Mesothelial cell of epicardium (in vitro differentiated cells): ENCODE data around the gene MTMR4. TPM values are rescaled to one million over a fixed set of nuclear protein-coding genes. Genes with fewer than 3 reads are reported as not detected.
"Not testable (repeated sequence)": the region's sequence is repeated elsewhere in the genome, so short reads cannot be mapped to it uniquely, and the experiment has no call there.

Experiments
- DNase-seq, 2 experiments: peaks; one replicate each; pipeline ENCODE4 v3.0.0; 2021; ENCODE audit warnings: low spot score in 2 of 2; ENCODE audit not compliant: unreplicated experiment in 2 of 2
- H3K27ac Mint-ChIP-seq: 2 replicates; pipeline ENCODE4 v1.8.0; 2021; ENCODE audit warnings: mixed read lengths
- H3K27me3 Mint-ChIP-seq: 2 replicates; pipeline ENCODE4 v1.8.0; 2021; ENCODE audit warnings: low read depth, mixed read lengths
- H3K36me3 Mint-ChIP-seq: 2 replicates; pipeline ENCODE4 v1.8.0; 2021; ENCODE audit warnings: mixed read lengths
- H3K4me1 Mint-ChIP-seq: 2 replicates; pipeline ENCODE4 v1.8.0; 2021; ENCODE audit warnings: mixed read lengths
- H3K4me3 Mint-ChIP-seq: 2 replicates; pipeline ENCODE4 v1.8.0; 2021; ENCODE audit warnings: mild to moderate bottlenecking, moderate library complexity, mixed read lengths
- H3K9me3 Mint-ChIP-seq: 2 replicates; pipeline ENCODE4 v1.8.0; 2021; ENCODE audit warnings: mixed read lengths
- total RNA-seq: library from RNA; stranded (reverse); gene quantifications from 3 replicates; pipeline ENCODE4 v1.2.1, GENCODE V29; 2021
- TF ChIP-seq, protein P1 (sequence below): fragments of 200-600 bp; sonication (generic); IDR thresholded peaks from one replicate; pipeline ENCODE4 v1.5.0; 2021; ENCODE audit warnings: antibody characterized with exemption; ENCODE audit not compliant: unreplicated experiment

Gene MTMR4
- total RNA-seq, 1 donor from 2014 or later = 73.1 TPM

DNA sequence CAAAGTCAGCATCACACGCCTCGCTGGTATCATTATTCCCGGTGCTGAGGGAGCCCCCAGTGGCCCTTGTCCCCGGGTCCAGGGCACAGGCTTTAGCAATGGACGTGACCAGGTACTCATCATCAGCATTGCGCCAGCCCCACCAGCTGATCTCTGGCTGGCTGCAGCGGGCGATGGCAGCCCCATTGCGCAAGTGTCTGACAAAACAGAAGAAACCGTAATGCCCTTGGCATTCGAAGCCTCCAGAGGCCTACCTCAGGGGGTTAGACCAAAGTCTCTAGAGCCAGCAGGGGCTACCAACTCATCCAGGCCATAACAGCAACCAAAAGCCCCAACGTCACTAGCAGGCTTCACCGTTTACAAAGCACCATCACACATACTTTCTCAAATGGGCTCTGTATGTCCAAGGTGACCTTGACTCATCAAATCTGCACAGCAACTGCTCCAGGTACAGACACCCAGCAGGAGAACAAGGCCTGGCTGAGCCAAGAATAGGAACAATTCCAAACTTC is 7.3 kb downstream of the MTMR4 start:
- H3K4me1 Mint-ChIP-seq = no peaks in the 10 kb centered on the region
- H3K4me3 Mint-ChIP-seq = no peak overlapping the region
- TF ChIP-seq, protein P1, sequence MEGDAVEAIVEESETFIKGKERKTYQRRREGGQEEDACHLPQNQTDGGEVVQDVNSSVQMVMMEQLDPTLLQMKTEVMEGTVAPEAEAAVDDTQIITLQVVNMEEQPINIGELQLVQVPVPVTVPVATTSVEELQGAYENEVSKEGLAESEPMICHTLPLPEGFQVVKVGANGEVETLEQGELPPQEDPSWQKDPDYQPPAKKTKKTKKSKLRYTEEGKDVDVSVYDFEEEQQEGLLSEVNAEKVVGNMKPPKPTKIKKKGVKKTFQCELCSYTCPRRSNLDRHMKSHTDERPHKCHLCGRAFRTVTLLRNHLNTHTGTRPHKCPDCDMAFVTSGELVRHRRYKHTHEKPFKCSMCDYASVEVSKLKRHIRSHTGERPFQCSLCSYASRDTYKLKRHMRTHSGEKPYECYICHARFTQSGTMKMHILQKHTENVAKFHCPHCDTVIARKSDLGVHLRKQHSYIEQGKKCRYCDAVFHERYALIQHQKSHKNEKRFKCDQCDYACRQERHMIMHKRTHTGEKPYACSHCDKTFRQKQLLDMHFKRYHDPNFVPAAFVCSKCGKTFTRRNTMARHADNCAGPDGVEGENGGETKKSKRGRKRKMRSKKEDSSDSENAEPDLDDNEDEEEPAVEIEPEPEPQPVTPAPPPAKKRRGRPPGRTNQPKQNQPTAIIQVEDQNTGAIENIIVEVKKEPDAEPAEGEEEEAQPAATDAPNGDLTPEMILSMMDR = no peak
- H3K27ac Mint-ChIP-seq = no peak overlapping the region
- H3K9me3 Mint-ChIP-seq = no peaks in the 10 kb centered on the region
- H3K36me3 Mint-ChIP-seq = peaks cover 49% of the 10 kb centered on the region
- no peak for DNase-seq
- no peaks in the 10 kb centered on the region for H3K27me3 Mint-ChIP-seq

GRCh38 chr17:58506354-58507080 is 7.9 kb downstream of the MTMR4 start:
- no peak overlapping the region for H3K4me3 Mint-ChIP-seq
- no peak overlapping the region for H3K27ac Mint-ChIP-seq
- no peaks in the 10 kb centered on the region for H3K27me3 Mint-ChIP-seq
- H3K4me1 Mint-ChIP-seq = no peaks in the 10 kb centered on the region
- TF ChIP-seq, protein P1 = no peak
- H3K36me3 Mint-ChIP-seq = peaks cover 47% of the 10 kb centered on the region
- H3K9me3 Mint-ChIP-seq = no peaks in the 10 kb centered on the region
- DNase-seq = no peak

DNA sequence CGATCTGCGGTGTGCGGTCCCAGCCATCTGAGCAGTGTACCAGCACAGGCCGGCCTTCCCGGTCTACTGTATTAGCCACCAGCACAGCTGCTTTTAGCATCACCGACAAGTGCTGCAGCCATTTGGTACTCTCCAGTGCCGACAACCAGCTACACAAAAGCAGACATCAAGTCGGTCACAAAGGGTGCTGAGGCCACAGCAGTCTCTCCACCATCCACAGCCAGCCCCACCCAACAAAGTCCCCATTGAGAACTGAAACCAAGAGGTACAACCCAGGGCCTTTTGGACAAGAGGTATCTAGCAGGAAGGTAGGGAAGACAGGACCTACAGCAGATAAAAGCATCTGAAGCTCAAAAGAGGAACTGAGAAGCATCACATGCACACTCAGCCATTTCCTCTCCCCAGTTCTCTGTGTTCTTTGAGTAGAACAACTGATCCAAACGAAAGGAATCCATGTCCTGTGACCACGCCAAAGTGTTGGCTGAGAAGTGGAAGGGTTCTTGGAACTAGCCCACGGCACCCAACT is 9.5 kb downstream of the MTMR4 start:
- DNase-seq = no peak
- no peaks in the 10 kb centered on the region for H3K9me3 Mint-ChIP-seq
- no peaks in the 10 kb centered on the region for H3K27me3 Mint-ChIP-seq
- no peak overlapping the region for H3K4me3 Mint-ChIP-seq
- H3K4me1 Mint-ChIP-seq = no peaks in the 10 kb centered on the region
- no peak overlapping the region for H3K27ac Mint-ChIP-seq
- TF ChIP-seq, protein P1 = no peak
- peaks cover 35% of the 10 kb centered on the region for H3K36me3 Mint-ChIP-seq

DNA sequence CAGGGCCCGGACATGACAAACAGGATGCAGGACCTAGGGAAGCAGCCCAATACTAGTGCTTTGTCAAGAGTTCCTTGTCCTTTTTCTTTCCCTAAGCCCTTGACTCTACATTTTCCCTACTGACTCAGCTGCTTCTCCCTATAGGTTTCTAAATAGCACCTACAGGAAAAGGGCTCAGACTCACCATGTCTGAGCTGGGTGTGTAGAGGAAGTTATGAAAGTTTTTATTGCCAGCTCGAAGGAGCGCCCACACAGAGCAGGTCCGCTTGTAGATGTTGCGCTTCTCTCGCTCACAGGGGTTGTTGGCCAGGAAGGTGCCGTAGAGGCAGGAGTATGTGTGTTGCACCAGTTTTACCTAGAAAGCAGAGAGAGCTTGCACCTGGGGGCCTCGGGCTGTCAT is 10.6 kb downstream of the MTMR4 start:
- no peak for DNase-seq
- no peaks in the 10 kb centered on the region for H3K4me1 Mint-ChIP-seq
- no peak overlapping the region for H3K4me3 Mint-ChIP-seq
- no peaks in the 10 kb centered on the region for H3K9me3 Mint-ChIP-seq
- TF ChIP-seq, protein P1 = no peak
- H3K27me3 Mint-ChIP-seq = no peaks in the 10 kb centered on the region
- H3K27ac Mint-ChIP-seq = no peak overlapping the region
- H3K36me3 Mint-ChIP-seq = peaks cover 32% of the 10 kb centered on the region

GRCh38 chr17:58503134-58503533 is 11.3 kb downstream of the MTMR4 start:
- H3K4me3 Mint-ChIP-seq, H3K27me3 Mint-ChIP-seq, DNase-seq, H3K4me1 Mint-ChIP-seq, H3K27ac Mint-ChIP-seq, H3K9me3 Mint-ChIP-seq: not testable (repeated sequence)
- H3K36me3 Mint-ChIP-seq = peaks cover 34% of the 10 kb centered on the region

DNA sequence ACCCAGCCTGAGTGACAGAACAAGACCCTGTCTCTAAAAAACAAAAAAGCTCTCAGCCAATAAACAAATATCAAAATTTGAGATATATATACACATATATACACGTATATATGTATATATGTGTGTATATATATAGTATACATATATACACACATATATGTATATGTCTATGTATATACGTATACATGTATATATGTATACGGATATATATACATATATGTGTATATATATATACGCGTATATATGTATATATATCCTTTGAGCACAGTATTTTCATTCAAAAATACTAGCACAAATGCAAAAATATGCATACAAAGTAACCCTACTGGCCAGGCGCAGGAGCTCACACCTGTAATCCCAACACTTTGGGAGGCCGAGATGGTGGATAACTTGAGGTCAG is 13.0 kb downstream of the MTMR4 start:
- Mint-ChIP-seq H3K27ac (no peak overlapping the region), H3K27me3 (no peaks in the 10 kb centered on the region), H3K36me3 (peaks cover 42% of the 10 kb centered on the region), H3K4me1 (no peaks in the 10 kb centered on the region), H3K4me3 (no peak overlapping the region), H3K9me3 (no peaks in the 10 kb centered on the region)
- no peak for DNase-seq
- TF ChIP-seq, protein P1 = no peak
